NT2/D1 (cell line): Measurements from ENCODE around the gene DNMT1.
"Not testable (repeated sequence)": the region's sequence is repeated elsewhere in the genome, so short reads cannot be mapped to it uniquely, and the experiment has no call there.

ENCODE experiments used
- DNase-seq: peaks from one replicate; pipeline ENCODE4 v3.0.0-alpha.2; 2011; ENCODE audit warnings: low read depth, low spot score
- H3K27me3 ChIP-seq: 2 replicates; pipeline ENCODE4 v1.6.0; 2011; ENCODE audit warnings: mild to moderate bottlenecking; ENCODE audit not compliant: insufficient read length, insufficient read depth
- H3K36me3 ChIP-seq: 2 replicates; pipeline ENCODE4 v1.6.1; 2011; ENCODE audit warnings: mild to moderate bottlenecking, low read length, mixed read lengths; ENCODE audit not compliant: insufficient read depth, insufficient read length
- H3K4me1 ChIP-seq: 2 replicates; pipeline ENCODE4 v1.5.1; 2011; ENCODE audit not compliant: insufficient read depth, insufficient read length
- H3K4me3 ChIP-seq: 2 replicates; pipeline ENCODE4 v1.5.1; 2011; ENCODE audit warnings: low read depth; ENCODE audit not compliant: insufficient read length
- H3K9ac ChIP-seq: 2 replicates; pipeline ENCODE4 v1.6.0; 2011; ENCODE audit warnings: low read depth; ENCODE audit not compliant: insufficient read length
- H3K9me3 ChIP-seq: 2 replicates; pipeline ENCODE4 v1.5.1; 2011; ENCODE audit warnings: mild to moderate bottlenecking, low read length; ENCODE audit not compliant: insufficient read depth
- SUZ12 ChIP-seq: IDR thresholded peaks from 2 replicates; pipeline ENCODE4 v1.6.1; 2011; ENCODE audit not compliant: insufficient read length, insufficient read depth; ENCODE audit errors: extremely low read depth
- YY1 ChIP-seq: IDR thresholded peaks from 2 replicates; pipeline ENCODE4 v1.6.1; 2011; ENCODE audit not compliant: insufficient read length, insufficient read depth
- ZNF274 ChIP-seq: IDR thresholded peaks from 2 replicates; pipeline ENCODE4 v1.6.1; 2011; ENCODE audit warnings: mild to moderate bottlenecking, low read depth, low read length

The DNMT1 gene

GRCh38 chr19:10194500-10195198 lies at the start of gene DNMT1:
Gene DNMT1, minus strand, starts transcription at chr19:10194953. Its CDS starts 54 bp downstream, at chr19:10194899.
- Histone ChIP-seq H3K4me3 (peak within 1 kb of the TSS; percentile 76), H3K9ac (peak within 1 kb of the TSS; percentile 84), H3K27me3 (no peaks in the 10 kb centered on the region), H3K36me3 (peaks cover 28% of the 10 kb centered on the region), H3K9me3 (no peaks in the 10 kb centered on the region), H3K4me1 (peaks cover 8% of the 10 kb centered on the region)
- TF ChIP-seq YY1, result no peak
- no peak for TF ChIP-seq SUZ12
- no peak for TF ChIP-seq ZNF274
- DNase-seq, result peak; percentile 97

GRCh38 chr19:10243606-10244005 lies 48.9 kb upstream of the DNMT1 start:
- Histone ChIP-seq H3K4me3 (no peak overlapping the region), H3K4me1 (peaks cover 13% of the 10 kb centered on the region), H3K27me3 (no peaks in the 10 kb centered on the region), H3K9ac (no peak overlapping the region), H3K9me3 (no peaks in the 10 kb centered on the region), H3K36me3 (no peaks in the 10 kb centered on the region)
- DNase-seq, result no peak
- TF ChIP-seq YY1 (no peak), ZNF274 (no peak), SUZ12 (no peak)

GRCh38 chr19:10241826-10242449 lies 47.2 kb upstream of the DNMT1 start:
- not testable (repeated sequence) for DNase-seq

GRCh38 chr19:10238172-10238783 lies 43.5 kb upstream of the DNMT1 start:
- Histone ChIP-seq H3K36me3 (no peaks in the 10 kb centered on the region), H3K4me3 (no peak overlapping the region), H3K9me3 (no peaks in the 10 kb centered on the region), H3K27me3 (no peaks in the 10 kb centered on the region), H3K9ac (no peak overlapping the region), H3K4me1 (peaks cover 13% of the 10 kb centered on the region)
- TF ChIP-seq YY1 (no peak), ZNF274 (no peak), SUZ12 (no peak)
- DNase-seq, result no peak

More at GRCh38 chr19:10241826-10242449, 47.2 kb upstream of the DNMT1 start:
- not testable (repeated sequence) for H3K9me3 ChIP-seq, H3K4me3 ChIP-seq, H3K36me3 ChIP-seq, H3K27me3 ChIP-seq, H3K9ac ChIP-seq
- peaks cover 22% of the 10 kb centered on the region for H3K4me1 ChIP-seq

GRCh38 chr19:10237702-10238101 lies 42.9 kb upstream of the DNMT1 start:
- no peak for DNase-seq
- H3K4me1 ChIP-seq, result peaks cover 11% of the 10 kb centered on the region
- H3K9me3 ChIP-seq, result no peaks in the 10 kb centered on the region
- H3K4me3 ChIP-seq, result no peak overlapping the region
- no peak overlapping the region for H3K9ac ChIP-seq
- H3K27me3 ChIP-seq, result no peaks in the 10 kb centered on the region
- TF ChIP-seq YY1, result no peak
- TF ChIP-seq SUZ12, result no peak
- no peak for TF ChIP-seq ZNF274
- H3K36me3 ChIP-seq, result no peaks in the 10 kb centered on the region

GRCh38 chr19:10235409-10235808 lies 40.7 kb upstream of the DNMT1 start:
- H3K4me3 ChIP-seq, DNase-seq, H3K36me3 ChIP-seq, H3K27me3 ChIP-seq, H3K9ac ChIP-seq, H3K9me3 ChIP-seq: not testable (repeated sequence)
- H3K4me1 ChIP-seq, result peaks cover 11% of the 10 kb centered on the region

- Histone ChIP-seq H3K9ac (no peak overlapping the region), H3K4me3 (no peak overlapping the region), H3K9me3 (no peaks in the 10 kb centered on the region), H3K27me3 (no peaks in the 10 kb centered on the region), H3K4me1 (peaks cover 11% of the 10 kb centered on the region), H3K36me3 (no peaks in the 10 kb centered on the region)
- no peak for DNase-seq
- TF ChIP-seq SUZ12, result no peak
- TF ChIP-seq YY1, result no peak
- TF ChIP-seq ZNF274, result no peak
Observed at GRCh38 chr19:10235003-10235402, 40.2 kb upstream of the DNMT1 start.
